GM21447 (cell line): Measurements from ENCODE around the gene CLRN2.
"Not testable (repeated sequence)": the region's sequence is repeated elsewhere in the genome, so short reads cannot be mapped to it uniquely, and the experiment has no call there.

Source experiments
- ATAC-seq: cut with Tn5 transposase; IDR thresholded peaks from one replicate; pipeline ENCODE4 v1.9.1; 2021; ENCODE audit not compliant: unreplicated experiment

CLRN2 gene

GRCh38 chr4:17544205-17544604, 29.2 kb downstream of the CLRN2 start:
- no peak for ATAC-seq

- ATAC-seq: no peak
These were observed 29.9 kb downstream of the CLRN2 start for GRCh38 chr4:17544831-17545234.

DNA sequence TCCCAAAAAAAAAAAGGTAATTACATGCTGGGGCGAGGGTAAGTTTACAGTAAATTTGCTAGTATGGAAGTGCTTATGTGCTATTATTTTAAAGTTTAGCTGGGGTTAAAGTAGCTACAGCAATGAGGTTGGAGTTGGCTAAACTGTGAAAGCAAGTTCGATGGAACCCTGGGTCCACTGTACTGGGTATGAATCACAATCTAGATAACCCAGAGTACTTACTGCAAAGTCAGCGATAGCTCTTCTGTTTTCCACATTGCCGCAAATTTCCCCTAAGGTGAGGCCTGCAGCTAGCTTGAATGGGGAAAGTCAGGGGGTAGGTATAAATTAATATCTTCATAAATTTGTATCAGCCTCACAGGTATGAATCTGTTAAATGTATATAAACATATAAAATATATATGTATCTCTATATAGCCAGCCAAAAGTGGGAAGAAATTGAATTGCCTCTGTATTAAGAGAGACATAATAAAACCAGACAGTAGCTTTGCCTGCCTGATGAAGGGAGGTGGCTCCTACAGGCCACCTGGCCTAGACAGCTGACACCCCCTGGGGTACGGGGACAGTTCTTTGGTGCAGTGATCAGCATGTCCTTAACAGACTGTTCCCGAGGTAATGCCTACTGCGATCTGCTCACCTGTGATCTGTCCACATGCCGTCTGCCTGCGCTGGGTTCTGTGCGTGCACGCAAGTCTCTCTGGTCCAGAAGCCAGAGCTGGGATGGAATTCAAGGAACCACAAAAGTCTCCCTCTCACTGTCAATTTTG, 30.6 kb downstream of the CLRN2 start:
- ATAC-seq: no peak

DNA sequence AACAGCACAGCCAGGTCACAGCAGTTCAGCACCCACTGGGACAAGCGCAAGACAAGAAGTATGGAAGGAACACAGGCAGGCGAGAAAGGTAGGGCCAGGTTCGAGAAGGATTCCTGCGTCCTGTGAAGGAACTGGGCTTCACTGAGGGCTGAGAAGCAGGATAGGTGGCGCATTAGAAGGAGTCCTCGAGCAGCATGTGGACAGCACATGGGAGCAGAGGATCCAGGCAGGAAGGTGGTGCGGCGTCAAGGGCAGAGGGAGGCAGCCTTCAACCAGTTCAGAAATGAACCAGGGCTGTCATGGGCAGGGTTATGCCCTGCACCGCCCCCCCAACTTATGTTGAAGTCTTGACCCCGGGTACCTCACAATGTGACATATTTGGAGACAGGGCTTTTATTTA, 31.3 kb downstream of the CLRN2 start:
- ATAC-seq: no peak

GRCh38 chr4:17546678-17547077, 31.7 kb downstream of the CLRN2 start:
- ATAC-seq: no peak

DNA sequence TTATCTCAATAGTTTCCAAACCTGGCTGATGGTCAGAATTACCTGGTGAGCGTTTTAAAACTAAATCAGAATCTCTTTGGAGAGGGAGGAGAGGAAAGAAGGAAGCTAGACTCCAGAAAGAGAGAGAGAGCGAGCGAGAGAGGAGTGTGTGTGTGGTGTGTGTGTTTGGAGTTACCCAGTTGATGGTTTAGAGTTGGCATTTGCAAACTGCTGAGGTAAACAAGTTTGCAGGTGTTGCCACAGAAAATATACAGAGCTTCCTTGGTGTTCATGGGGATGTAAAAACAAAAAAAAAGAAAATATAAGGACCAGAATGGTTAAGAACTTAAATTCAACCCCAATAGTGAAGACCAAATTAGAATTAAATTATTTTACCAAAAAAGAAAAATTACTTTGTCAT, 35.6 kb downstream of the CLRN2 start:
- no peak for ATAC-seq

DNA sequence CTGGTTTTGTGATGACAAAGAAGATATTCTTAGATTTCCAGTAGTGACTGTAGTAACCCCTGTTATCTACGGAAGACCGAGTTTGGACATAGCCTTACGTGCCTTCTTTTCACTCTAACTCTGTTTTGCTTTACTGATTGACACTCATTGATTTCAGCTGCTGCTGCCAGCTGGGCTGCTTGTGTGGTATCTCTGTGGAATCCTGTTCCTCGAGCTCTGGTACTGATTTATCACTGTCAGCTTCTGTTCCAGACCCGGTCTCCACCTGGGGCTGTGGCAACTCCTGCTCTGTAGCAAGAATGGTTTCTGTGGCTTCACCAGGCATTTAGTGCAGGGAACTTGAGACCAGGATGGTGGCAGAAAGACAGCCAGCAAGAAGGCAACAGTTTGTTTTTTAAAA, 37.5 kb downstream of the CLRN2 start:
- ATAC-seq: no peak

- ATAC-seq: no peak
These were observed 39.6 kb downstream of the CLRN2 start for GRCh38 chr4:17554568-17554967.

DNA sequence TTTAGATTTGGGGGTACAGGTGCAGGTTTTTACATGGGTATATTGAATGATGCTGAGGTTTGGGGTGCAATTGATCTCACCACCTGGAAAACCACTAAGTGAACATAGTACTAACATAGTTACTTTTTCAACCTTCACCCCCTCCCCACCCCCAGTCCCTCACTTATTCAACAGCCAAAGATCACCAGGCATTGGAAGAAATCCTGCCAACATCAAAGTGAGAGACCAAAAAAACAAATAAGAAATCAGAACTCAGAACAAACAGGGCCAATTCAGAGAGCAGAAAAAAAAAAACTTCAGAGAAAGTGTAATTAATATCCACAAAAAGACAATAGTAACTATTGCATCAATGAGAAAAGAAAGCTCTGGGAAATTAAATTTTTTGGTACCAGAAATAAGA, 41.5 kb downstream of the CLRN2 start:
- ATAC-seq: no peak

DNA sequence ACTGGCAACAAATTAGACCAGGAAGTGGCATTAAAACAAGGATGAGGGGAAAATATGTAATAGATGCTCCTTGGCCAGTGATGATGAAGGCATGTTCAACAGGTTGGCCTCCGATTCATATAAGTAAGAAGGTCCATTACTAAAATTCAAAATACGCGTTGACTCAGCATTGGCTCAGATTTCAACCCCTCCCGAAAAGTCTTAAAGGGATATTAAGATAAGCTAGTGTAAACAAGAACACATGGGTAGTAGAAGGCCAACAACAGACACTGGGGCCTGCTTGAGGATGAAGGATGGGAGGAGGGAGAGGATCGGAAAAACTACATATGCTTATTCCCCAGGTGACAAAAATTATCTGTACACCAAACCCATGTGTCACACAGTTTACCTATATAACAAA, 42.9 kb downstream of the CLRN2 start:
- ATAC-seq: no peak

DNA sequence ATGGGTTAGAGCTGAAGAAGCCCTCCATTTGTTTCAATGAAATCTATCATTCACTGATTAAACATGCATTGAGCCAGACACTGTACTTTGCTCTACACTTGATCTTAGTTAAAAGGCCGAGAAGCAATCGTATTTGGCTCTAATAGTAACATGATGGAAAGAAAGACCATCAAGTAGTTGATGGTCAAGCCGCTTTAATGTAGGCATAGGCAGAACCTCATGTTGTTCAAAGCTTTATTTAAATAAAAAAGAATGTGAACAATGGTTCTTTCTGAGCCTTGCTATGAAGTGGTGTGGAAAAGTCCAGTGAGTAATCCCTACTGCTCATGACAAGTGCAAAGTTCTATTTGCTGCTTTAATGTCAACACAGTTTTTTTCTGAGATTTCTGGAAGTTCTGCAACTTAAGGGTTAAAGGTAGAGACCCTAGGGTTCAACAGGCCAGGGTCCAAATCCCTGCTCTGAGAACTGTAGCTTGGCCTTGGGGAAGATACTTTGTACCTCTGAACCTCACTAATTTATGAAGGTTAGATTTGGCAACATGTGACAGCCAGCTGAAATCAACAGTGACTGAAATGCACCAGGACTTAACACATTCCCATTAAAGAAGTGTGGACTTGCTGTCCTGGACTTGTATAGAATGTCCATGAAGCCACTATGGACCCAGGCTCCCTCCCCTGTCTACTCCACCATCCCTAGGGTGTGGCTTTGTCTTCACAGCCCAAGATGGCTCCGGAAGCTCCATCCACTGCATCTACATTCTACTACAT, 44.2 kb downstream of the CLRN2 start:
- no peak for ATAC-seq

DNA sequence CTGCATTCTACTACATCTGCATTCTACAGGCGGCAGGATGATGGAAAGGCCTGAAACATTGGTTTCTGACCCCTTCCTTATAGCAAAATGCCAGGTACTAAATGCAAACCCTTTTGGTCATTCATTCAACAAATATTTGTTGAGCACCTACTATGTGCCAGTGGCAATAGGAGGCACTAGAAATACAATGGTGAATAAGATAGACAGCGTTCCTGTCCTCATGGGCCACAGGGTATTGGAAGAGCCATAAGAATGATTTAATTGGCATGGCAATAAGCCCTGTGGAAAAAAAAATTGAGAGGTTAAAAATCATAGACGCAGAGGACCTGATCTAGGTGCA, 44.7 kb downstream of the CLRN2 start:
- ATAC-seq: no peak

GRCh38 chr4:17560065-17560673, 45.2 kb downstream of the CLRN2 start:
- no peak for ATAC-seq

DNA sequence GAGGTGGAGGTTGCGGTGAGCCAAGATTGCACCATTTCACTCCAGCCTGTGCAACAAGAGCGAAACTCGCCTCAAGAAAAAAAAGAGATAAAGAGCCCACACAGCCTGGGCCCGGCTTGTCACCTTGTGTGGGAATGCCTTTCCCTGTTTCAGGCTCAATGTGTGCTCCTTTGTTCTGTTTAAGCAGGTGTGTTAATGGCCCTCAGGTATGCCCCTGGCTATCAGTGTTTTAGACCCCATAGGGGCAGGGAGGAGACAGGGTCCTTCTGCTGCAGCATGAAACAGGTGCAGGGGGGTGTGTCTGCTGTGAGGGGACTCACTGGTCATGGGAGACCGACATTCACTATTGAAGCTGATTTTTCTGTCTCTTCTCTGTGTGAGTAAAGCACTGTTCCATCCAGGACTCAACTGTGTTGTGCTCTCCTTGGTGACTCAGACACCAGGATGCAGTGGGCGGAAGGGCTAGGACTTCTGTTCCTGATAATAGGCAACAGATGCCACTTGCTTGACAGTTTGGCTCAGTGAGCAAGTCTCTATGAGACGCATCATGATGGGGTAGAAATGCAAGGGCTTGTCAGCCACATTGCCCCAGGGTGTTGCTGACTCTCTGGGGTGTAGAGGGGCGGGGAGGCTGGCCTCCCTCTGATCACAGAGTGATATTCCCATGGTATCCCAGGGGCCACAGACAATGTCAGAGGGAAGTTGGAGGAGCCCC, 46.4 kb downstream of the CLRN2 start:
- ATAC-seq: no peak

- ATAC-seq: no peak
These were observed 47.2 kb downstream of the CLRN2 start for GRCh38 chr4:17562157-17562556.

DNA sequence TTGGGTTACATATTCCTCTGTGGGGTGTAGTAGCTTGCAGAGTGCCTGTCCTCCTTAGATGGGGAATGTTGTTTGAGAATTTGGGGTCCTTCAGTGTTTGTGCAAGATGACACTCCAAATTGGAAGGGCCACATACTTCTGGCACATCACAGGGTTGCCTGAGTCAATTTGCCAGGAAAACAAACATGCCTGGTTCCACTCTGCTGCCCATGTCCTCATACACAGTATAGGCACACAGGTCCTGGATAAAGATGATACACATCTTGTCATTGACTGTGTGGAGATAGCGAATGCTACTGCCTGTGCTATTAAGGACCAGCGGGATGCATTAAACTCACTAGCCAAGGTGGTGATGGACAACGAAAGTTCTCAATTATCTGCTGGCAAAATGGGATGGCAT, 50.9 kb downstream of the CLRN2 start:
- ATAC-seq: no peak

DNA sequence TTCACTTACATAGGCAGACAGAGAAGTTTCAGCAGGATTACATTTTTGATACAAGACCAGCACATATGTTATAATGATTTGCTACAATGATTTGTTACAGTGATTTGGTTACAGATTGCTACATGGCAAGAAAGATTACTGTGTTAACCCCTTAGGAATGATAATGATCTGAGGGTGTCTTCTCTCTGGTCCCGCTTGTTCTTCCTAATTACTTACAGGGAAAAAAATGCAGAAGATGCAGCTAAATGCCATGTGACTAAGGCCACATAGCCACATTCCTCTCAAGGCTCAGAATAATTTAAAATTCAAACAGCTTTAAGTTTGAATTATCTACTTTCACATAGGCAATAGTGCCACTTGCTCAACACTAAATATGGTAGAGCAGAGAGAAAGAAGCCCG, 52.3 kb downstream of the CLRN2 start:
- ATAC-seq: no peak

GRCh38 chr4:17574206-17574605, 59.2 kb downstream of the CLRN2 start:
- no peak for ATAC-seq

- not testable (repeated sequence) for ATAC-seq
These were observed 60.2 kb downstream of the CLRN2 start for GRCh38 chr4:17575177-17575576.
